AG08395 (cell line): Measurements from ENCODE around the gene SRBD1.

Experiments
- DNase-seq: peaks from one replicate; pipeline ENCODE4 v3.0.0; 2012; ENCODE audit warnings: mixed read lengths, low spot score

Gene SRBD1

GRCh38 chr2:45611020-45611859 lies at the start of gene SRBD1:
Gene SRBD1, minus strand, starts transcription at chr2:45611267. Its CDS starts 5,826 bp downstream, at chr2:45605441.
- peak; percentile 93 for DNase-seq

GRCh38 chr2:45654250-45654649 lies 43.2 kb upstream of the SRBD1 start:
- no peak for DNase-seq

- peak; percentile 42 for DNase-seq
These were observed 42.3 kb upstream of the SRBD1 start for GRCh38 chr2:45653122-45653913.

GRCh38 chr2:45652090-45653031 lies 41.3 kb upstream of the SRBD1 start:
- DNase-seq = peak; percentile 25

GRCh38 chr2:45651415-45652089 lies 40.5 kb upstream of the SRBD1 start, which contains the start of gene PRKCE:
Gene PRKCE, plus strand, starts transcription at chr2:45651675.
- peak; percentile 10 for DNase-seq

- peak; percentile 90 for DNase-seq
These were observed 39.9 kb upstream of the SRBD1 start for GRCh38 chr2:45650851-45651414.

- DNase-seq = peak; percentile 57
These were observed 39.1 kb upstream of the SRBD1 start for GRCh38 chr2:45649858-45650811.

GRCh38 chr2:45649462-45649857 lies 38.4 kb upstream of the SRBD1 start:
- DNase-seq = peak; percentile 21

- no peak for DNase-seq
These were observed 37.6 kb upstream of the SRBD1 start for GRCh38 chr2:45648636-45649035.

- DNase-seq = no peak
These were observed 37.0 kb upstream of the SRBD1 start for GRCh38 chr2:45647986-45648520.

- no peak for DNase-seq
These were observed 36.3 kb upstream of the SRBD1 start for GRCh38 chr2:45647356-45647755.

- no peak for DNase-seq
These were observed 35.2 kb upstream of the SRBD1 start for GRCh38 chr2:45646289-45646688.

GRCh38 chr2:45643543-45644542 lies 32.8 kb upstream of the SRBD1 start:
- DNase-seq = peak; percentile 88

GRCh38 chr2:45643095-45643494 lies 32.0 kb upstream of the SRBD1 start:
- DNase-seq = no peak

- no peak for DNase-seq
These were observed 29.5 kb upstream of the SRBD1 start for GRCh38 chr2:45640576-45640975.

- peak; percentile 14 for DNase-seq
These were observed 26.4 kb upstream of the SRBD1 start for GRCh38 chr2:45637440-45637839.

GRCh38 chr2:45636008-45636407 lies 24.9 kb upstream of the SRBD1 start:
- no peak for DNase-seq

GRCh38 chr2:45634223-45634622 lies 23.2 kb upstream of the SRBD1 start:
- no peak for DNase-seq
